Measurements from ENCODE around the gene MAP2K2. TPM values are rescaled to one million over a fixed set of nuclear protein-coding genes. Genes with fewer than 3 reads are reported as not detected.

The MAP2K2 gene
- total RNA-seq, 1 donor from 2014 or later, result 114 TPM

DNA sequence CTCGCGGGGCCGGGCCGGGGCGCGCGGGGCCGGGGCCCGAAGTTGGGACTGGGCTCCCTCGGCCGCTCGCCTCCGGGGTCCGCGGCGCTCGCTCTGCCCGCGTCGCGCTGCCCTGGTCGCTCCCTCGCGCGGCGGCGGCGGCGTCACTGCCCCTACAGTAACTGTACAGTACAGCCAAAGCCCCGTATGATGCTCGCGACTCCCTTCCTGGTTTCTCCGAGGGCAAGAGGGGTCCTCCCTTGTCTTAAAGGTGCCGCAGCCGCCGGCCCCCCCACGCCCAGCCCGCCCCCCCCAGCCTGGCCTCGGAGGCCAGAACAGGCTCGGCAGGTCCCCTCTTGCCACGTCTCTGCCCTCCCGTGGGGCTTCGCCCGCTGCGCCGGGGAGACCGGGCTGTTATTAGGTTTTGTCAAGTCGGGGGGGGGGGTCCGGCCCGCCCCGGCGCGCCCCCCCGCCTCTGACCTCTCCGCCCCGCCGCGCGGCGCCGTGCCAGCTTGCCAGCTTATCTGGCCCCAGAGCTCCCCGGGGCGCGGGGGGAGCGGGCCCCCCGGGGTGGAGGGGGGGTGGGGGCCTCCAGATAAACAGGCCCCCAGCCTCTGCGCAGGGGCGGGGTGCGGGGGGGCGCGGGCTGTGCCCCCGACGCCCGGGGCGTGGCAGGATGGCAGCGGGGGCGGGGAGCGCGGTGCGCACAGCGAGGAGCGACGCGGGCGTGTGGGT, 57.1 kb downstream of the MAP2K2 start, which contains the start of gene ZBTB7A:
Gene ZBTB7A (minus strand): TSS at position 218 of the 714 bp plus-strand sequence. CDS start 11,667 bp downstream, outside the sequence.
- Histone ChIP-seq H3K9ac (ENCODE audit: low read depth in 1 of 3, low read length in 3 of 3) (peak within 1 kb of the TSS; percentile 68 to 85 (median 70)), H3K36me3 (ENCODE audit: control insufficient read depth in 3 of 3, insufficient read depth in 3 of 3, low read length in 3 of 3) (no peaks in the 10 kb centered on the region), H3K27me3 (ENCODE audit: control insufficient read depth in 3 of 3, insufficient read depth in 3 of 3, low read length in 3 of 3) (no peaks in the 10 kb centered on the region), H3K4me3 (ENCODE audit: low read length in 3 of 3) (peak within 1 kb of the TSS; percentile 54 to 72 (median 62)), H3K27ac (ENCODE audit: low read depth, low read length) (peak within 1 kb of the TSS; percentile 81), H3K9me3 (ENCODE audit: control insufficient read depth in 3 of 3, low read length in 3 of 3) (no peaks in the 10 kb centered on the region), H3K4me1 (ENCODE audit: control insufficient read depth in 3 of 3, insufficient read depth in 3 of 3, low read length in 3 of 3) (peaks cover 25 to 33% (median 31%) of the 10 kb centered on the region in 3 donors)

DNA sequence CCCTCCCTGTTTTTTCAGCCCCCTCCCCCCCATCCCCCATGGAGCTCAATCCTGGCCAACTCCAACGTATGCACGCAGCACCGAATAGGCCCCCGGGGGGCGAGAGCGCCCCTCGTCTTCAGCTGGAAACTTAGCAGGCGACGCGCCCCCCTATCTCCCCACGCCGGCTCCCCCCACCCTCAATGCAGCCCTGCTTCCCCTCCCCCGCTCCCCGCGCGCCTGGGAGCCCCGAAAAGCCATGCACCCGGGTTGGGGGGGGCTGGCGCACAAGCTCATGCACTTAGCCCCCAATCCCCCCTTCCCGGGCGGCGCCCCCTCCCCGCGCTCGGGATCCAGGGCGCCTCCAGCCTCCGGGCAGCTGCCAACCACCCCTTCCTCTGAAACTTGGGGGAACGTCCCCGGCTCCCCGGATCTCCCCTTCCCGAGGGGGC, 57.7 kb downstream of the MAP2K2 start:
- no peaks in the 10 kb centered on the region for H3K27me3 ChIP-seq (ENCODE audit: control insufficient read depth in 3 of 3, insufficient read depth in 3 of 3, low read length in 3 of 3)
- peak overlapping the region; percentile 68 to 85 (median 70) for H3K9ac ChIP-seq (ENCODE audit: low read depth in 1 of 3, low read length in 3 of 3)
- H3K4me1 ChIP-seq (ENCODE audit: control insufficient read depth in 3 of 3, insufficient read depth in 3 of 3, low read length in 3 of 3), result peaks cover 31 to 39% (median 38%) of the 10 kb centered on the region in 3 donors
- H3K4me3 ChIP-seq (ENCODE audit: low read length in 3 of 3), result peak overlapping the region; percentile 54 to 72 (median 62)
- no peaks in the 10 kb centered on the region for H3K9me3 ChIP-seq (ENCODE audit: control insufficient read depth in 3 of 3, low read length in 3 of 3)
- peak overlapping the region; percentile 76 for H3K27ac ChIP-seq (ENCODE audit: low read depth, low read length)
- H3K36me3 ChIP-seq (ENCODE audit: control insufficient read depth in 3 of 3, insufficient read depth in 3 of 3, low read length in 3 of 3), result no peaks in the 10 kb centered on the region

DNA sequence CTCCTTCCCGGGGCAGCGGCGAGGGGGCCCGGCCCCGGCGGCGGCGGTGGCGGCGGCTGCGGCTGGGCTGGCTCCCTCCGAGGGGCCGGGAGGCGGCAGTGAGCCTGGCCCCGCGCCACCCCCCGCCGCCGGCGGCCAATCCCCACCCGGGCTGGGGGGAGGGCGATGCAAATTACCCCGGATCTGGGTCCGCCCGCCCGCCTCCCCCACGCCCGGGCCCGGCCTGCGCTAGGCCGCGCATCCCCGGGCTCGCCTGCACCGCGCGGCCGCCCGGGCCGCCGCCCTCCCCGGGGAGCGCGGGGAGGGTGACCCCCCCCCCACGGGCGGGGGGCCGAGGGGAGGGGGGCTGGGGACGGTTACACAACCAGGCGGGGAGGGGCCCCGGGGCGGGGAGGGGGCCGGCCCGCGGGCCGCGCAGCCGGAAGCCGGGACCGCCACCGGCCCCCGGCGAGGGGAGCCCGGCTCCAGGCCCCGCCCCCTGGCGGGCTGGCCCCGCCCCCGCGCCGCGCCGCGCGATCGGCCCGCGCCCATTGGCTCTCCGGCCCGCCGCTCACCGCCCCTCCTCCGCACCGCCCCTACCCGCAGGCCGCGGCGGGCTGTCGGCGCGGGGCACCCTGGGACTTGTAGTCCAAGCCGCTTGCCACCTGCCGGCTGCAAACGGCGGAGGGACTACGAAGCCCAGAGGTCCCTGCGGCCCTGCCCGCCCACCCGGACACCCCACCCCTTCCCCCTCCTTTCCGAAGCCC, 58.3 kb downstream of the MAP2K2 start:
- Histone ChIP-seq H3K36me3 (ENCODE audit: control insufficient read depth in 3 of 3, insufficient read depth in 3 of 3, low read length in 3 of 3) (no peaks in the 10 kb centered on the region), H3K4me1 (ENCODE audit: control insufficient read depth in 3 of 3, insufficient read depth in 3 of 3, low read length in 3 of 3) (peaks cover 36 to 45% (median 44%) of the 10 kb centered on the region in 3 donors), H3K27ac (ENCODE audit: low read depth, low read length) (no peak overlapping the region), H3K9ac (ENCODE audit: low read depth in 1 of 3, low read length in 3 of 3) (no peak overlapping the region), H3K9me3 (ENCODE audit: control insufficient read depth in 3 of 3, low read length in 3 of 3) (no peaks in the 10 kb centered on the region), H3K27me3 (ENCODE audit: control insufficient read depth in 3 of 3, insufficient read depth in 3 of 3, low read length in 3 of 3) (no peaks in the 10 kb centered on the region), H3K4me3 (ENCODE audit: low read length in 3 of 3) (peak overlapping the region; percentile 54 to 72 (median 62))

DNA sequence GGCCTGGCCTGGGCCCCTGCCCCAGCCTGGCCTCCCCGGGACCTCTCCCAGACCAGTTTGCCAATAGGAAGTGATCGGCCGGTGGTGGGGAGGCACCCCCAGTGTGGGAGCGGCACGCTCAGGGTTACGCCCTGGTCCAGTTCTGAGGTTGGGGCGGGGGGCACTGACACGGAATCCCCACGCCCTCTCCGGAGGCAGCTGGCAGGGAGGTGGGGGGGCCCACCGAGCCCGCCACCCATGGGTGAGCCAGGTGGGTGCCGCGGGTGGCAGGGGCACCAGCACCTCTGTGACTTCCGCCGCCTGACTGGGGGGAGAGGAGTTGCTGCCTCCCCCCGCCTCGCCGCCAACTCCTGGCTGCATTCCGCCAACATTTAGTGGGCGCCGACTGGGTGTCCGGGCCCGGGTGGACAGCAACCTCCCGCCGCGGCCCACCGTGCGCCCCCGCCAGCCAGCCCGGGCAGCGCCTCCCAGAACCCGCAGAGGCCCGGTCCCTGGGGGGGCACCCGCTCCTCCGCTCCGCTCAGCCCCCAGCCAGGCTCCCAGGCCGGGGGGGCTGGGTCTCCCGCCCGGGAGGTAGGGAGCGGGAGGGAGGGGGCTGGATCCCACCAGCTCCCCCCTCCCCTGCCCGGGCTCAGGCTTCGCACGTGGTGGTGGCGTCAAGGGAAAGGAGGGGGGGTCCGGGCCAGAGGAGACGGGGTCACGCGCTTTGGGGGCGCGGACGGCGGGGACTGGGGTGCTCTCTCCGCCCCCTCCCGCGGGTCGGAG, 59.2 kb downstream of the MAP2K2 start:
- Histone ChIP-seq H3K27ac (ENCODE audit: low read depth, low read length) (peak overlapping the region; percentile 97), H3K9ac (ENCODE audit: low read depth in 1 of 3, low read length in 3 of 3) (peak overlapping the region; percentile 74 to 91 (median 85)), H3K4me1 (ENCODE audit: control insufficient read depth in 3 of 3, insufficient read depth in 3 of 3, low read length in 3 of 3) (peaks cover 45 to 54% (median 51%) of the 10 kb centered on the region in 3 donors), H3K27me3 (ENCODE audit: control insufficient read depth in 3 of 3, insufficient read depth in 3 of 3, low read length in 3 of 3) (no peaks in the 10 kb centered on the region), H3K36me3 (ENCODE audit: control insufficient read depth in 3 of 3, insufficient read depth in 3 of 3, low read length in 3 of 3) (no peaks in the 10 kb centered on the region), H3K9me3 (ENCODE audit: control insufficient read depth in 3 of 3, low read length in 3 of 3) (no peaks in the 10 kb centered on the region), H3K4me3 (ENCODE audit: low read length in 3 of 3) (peak overlapping the region; percentile 59 to 76 (median 75))

DNA sequence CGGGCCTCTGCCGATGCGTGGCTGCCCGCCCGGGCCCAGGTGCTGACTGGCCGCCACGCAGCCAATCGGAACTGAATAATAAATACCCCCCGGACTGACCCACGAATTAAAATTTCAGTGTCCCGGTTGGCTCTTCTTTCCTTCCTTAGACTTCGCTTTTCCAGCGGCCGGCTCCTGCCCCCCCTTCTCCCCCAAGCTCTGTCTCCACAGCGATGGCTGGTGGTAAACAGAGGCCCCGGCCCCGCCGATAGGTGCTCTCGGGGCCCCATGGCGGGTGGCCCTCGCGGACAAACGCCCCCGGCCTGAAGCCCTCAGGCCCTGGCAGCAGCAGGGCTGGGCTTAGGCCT, 59.8 kb downstream of the MAP2K2 start:
- Histone ChIP-seq H3K4me3 (ENCODE audit: low read length in 3 of 3) (peak overlapping the region; percentile 59 to 76 (median 75)), H3K9me3 (ENCODE audit: control insufficient read depth in 3 of 3, low read length in 3 of 3) (no peaks in the 10 kb centered on the region), H3K27me3 (ENCODE audit: control insufficient read depth in 3 of 3, insufficient read depth in 3 of 3, low read length in 3 of 3) (no peaks in the 10 kb centered on the region), H3K27ac (ENCODE audit: low read depth, low read length) (peak overlapping the region; percentile 97), H3K9ac (ENCODE audit: low read depth in 1 of 3, low read length in 3 of 3) (peak overlapping the region; percentile 74 to 91 (median 85)), H3K36me3 (ENCODE audit: control insufficient read depth in 3 of 3, insufficient read depth in 3 of 3, low read length in 3 of 3) (no peaks in the 10 kb centered on the region), H3K4me1 (ENCODE audit: control insufficient read depth in 3 of 3, insufficient read depth in 3 of 3, low read length in 3 of 3) (peaks cover 50 to 59% (median 56%) of the 10 kb centered on the region in 3 donors)

DNA sequence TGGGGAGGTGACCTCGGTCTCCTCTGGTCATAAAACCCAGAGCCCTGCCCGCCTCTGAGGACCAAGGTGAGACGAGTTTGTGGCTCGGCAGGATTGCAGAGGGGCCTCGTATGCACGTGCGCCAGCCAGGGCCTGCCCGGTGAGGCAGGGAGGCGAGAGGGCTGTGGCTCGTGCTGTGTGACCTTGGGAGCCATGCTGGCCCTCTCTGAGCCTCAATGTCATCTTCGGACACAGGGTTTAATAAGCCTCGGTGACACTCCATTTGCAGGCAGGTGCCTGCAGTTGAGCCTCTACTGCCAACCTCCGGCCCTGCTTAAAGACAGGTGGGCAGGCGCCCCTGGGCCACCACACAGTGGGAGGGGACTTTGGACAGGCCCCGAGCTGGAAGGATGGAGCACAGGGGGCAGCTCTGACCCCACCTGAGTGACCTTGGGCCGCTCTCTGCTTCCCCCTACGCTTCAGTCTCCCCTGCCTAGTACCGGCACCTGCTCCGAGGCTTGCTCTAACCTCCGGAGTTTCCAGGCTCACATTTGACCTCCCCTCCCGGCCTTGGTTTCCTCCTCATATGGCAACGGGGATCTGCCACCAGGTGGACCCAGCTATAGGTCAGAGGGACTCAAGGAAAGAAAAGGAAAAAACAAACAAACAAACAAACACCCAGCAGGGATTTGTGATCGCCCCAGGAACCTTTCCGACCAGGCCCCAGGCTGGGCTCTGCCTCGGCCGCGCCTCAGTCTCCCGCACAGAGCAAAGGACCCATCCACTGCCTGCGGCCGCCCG, 60.4 kb downstream of the MAP2K2 start:
- Histone ChIP-seq H3K9me3 (ENCODE audit: control insufficient read depth in 3 of 3, low read length in 3 of 3) (no peaks in the 10 kb centered on the region), H3K27me3 (ENCODE audit: control insufficient read depth in 3 of 3, insufficient read depth in 3 of 3, low read length in 3 of 3) (no peaks in the 10 kb centered on the region), H3K4me1 (ENCODE audit: control insufficient read depth in 3 of 3, insufficient read depth in 3 of 3, low read length in 3 of 3) (peaks cover 56 to 65% (median 62%) of the 10 kb centered on the region in 3 donors), H3K9ac (ENCODE audit: low read depth in 1 of 3, low read length in 3 of 3) (peak overlapping the region; percentile 74 to 91 (median 85)), H3K4me3 (ENCODE audit: low read length in 3 of 3) (peak overlapping the region; percentile 59 to 76 (median 75)), H3K27ac (ENCODE audit: low read depth, low read length) (peak overlapping the region; percentile 97), H3K36me3 (ENCODE audit: control insufficient read depth in 3 of 3, insufficient read depth in 3 of 3, low read length in 3 of 3) (no peaks in the 10 kb centered on the region)

DNA sequence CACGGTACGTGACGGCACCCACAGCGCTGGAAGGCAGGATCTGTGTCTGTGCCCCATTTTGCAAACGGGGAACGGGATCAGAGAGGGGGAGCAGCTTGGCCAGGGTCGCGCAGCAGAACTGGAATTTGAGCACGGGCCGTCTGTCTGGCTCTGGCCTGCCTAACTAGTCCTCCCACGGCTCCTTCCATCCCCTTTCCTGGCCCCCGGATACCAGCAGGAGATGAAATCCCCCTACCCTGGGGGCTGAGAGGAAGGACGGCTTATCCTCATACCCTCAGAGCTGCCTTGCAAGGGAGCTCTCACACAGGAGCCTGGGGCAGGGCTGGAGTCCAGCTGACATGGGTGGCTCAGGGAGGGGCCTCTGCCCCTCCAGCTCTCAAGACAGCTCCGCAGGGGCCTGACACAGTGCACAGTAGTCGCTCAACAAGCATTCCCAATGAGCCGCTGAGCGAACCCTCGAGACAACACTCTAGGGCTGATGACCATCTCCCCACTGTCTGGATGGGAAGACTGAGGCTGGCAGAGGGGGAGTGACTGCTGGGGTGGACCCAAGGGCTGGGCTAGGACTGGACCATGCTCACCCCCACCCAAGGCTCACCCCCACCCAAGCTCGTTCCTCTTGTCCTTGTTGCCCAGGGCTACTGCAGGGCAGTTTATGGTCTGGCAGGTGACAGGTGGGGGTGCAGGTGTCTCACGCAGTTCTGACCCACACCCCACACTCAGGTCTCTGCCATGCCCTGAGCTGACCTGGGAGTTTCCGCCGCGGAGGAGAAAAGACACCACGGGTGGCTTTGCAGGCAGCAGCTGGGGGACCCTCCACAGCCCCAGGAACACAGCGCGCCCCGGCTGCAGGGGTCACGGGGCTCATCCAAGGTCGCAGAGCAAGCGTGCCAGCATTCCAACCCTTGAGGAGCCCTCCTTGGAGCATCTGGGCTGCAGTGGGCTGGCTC, 61.2 kb downstream of the MAP2K2 start:
- H3K9me3 ChIP-seq (ENCODE audit: control insufficient read depth in 3 of 3, low read length in 3 of 3), result no peaks in the 10 kb centered on the region
- peak overlapping the region; percentile 59 to 76 (median 75) for H3K4me3 ChIP-seq (ENCODE audit: low read length in 3 of 3)
- peaks cover 62 to 67% (median 64%) of the 10 kb centered on the region in 3 donors for H3K4me1 ChIP-seq (ENCODE audit: control insufficient read depth in 3 of 3, insufficient read depth in 3 of 3, low read length in 3 of 3)
- H3K27ac ChIP-seq (ENCODE audit: low read depth, low read length), result peak overlapping the region; percentile 97
- peak overlapping the region; percentile 57 to 85 (median 71) for H3K9ac ChIP-seq (ENCODE audit: low read depth in 1 of 3, low read length in 3 of 3)
- no peaks in the 10 kb centered on the region for H3K36me3 ChIP-seq (ENCODE audit: control insufficient read depth in 3 of 3, insufficient read depth in 3 of 3, low read length in 3 of 3)
- H3K27me3 ChIP-seq (ENCODE audit: control insufficient read depth in 3 of 3, insufficient read depth in 3 of 3, low read length in 3 of 3), result no peaks in the 10 kb centered on the region

DNA sequence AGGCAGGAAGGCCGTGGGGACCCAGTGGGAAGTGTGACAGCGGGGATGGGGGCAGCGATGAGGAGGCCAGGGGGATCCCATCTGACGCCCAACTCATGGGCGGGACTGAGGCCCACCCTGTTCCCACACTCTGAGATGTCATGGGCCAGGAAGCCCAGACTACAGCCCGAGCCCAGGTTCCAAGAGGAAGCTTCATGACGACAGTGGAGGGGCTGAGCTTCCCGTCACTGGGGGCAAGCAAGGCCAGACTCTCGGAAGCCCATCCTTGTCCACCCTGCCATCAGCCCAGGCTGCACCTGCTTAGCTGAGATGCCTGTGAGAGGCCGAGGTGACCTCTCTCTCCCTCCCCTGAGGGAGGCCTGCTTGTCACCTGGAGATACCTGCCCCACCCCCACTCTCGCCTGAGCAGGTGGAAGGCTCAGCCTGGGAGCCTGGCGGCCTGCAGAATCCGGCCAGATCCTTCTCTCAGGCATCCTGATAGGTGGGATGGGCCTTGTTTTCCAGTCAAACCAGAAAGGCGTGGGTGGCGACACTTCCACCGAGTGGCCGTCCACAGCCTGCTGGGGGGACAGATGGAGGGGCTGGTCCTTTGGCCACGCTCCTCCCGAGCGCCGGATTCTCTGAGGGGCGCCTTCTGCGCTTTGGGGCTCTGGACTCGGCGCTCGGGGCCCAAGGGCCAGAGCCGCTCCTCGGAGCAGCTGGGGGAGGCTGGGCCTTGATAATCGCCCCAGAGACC, 62.1 kb downstream of the MAP2K2 start:
- H3K4me1 ChIP-seq (ENCODE audit: control insufficient read depth in 3 of 3, insufficient read depth in 3 of 3, low read length in 3 of 3), result peaks cover 62 to 67% (median 65%) of the 10 kb centered on the region in 3 donors
- no peaks in the 10 kb centered on the region for H3K27me3 ChIP-seq (ENCODE audit: control insufficient read depth in 3 of 3, insufficient read depth in 3 of 3, low read length in 3 of 3)
- H3K9me3 ChIP-seq (ENCODE audit: control insufficient read depth in 3 of 3, low read length in 3 of 3), result no peaks in the 10 kb centered on the region
- peak overlapping the region; percentile 38 to 75 (median 68) for H3K4me3 ChIP-seq (ENCODE audit: low read length in 3 of 3)
- H3K36me3 ChIP-seq (ENCODE audit: control insufficient read depth in 3 of 3, insufficient read depth in 3 of 3, low read length in 3 of 3), result no peaks in the 10 kb centered on the region
- H3K9ac ChIP-seq (ENCODE audit: low read depth in 1 of 3, low read length in 3 of 3), result peak overlapping the region; percentile 57 to 85 (median 71)
- peak overlapping the region; percentile 97 for H3K27ac ChIP-seq (ENCODE audit: low read depth, low read length)

Data from skeletal muscle tissue (tissue), 4 donors.